Measurements from ENCODE around the gene KCTD10.

The KCTD10 gene

GRCh38 chr12:109467978-109468676 lies 9.0 kb downstream of the KCTD10 start:
- DNase-seq: no peak

GRCh38 chr12:109466821-109467220 lies 10.3 kb downstream of the KCTD10 start:
- no peak for DNase-seq

GRCh38 chr12:109466305-109466704 lies 10.8 kb downstream of the KCTD10 start:
- no peak for DNase-seq

- DNase-seq: no peak
Measured at GRCh38 chr12:109464642-109465351, 12.3 kb downstream of the KCTD10 start.

GRCh38 chr12:109463756-109464155 lies 13.3 kb downstream of the KCTD10 start:
- DNase-seq: no peak

GRCh38 chr12:109462868-109463692 lies 14.0 kb downstream of the KCTD10 start:
- no peak for DNase-seq

GRCh38 chr12:109461846-109462756 lies 15.0 kb downstream of the KCTD10 start:
- no peak for DNase-seq

- no peak for DNase-seq
Measured at GRCh38 chr12:109461049-109461845, 15.9 kb downstream of the KCTD10 start.

- DNase-seq: no peak
Measured at GRCh38 chr12:109460538-109460937, 16.6 kb downstream of the KCTD10 start.

- no peak for DNase-seq
Measured at GRCh38 chr12:109459247-109459646, 17.9 kb downstream of the KCTD10 start.

GRCh38 chr12:109458771-109459208 lies 18.3 kb downstream of the KCTD10 start:
- no peak for DNase-seq

- DNase-seq: no peak
Measured at GRCh38 chr12:109458086-109458485, 19.0 kb downstream of the KCTD10 start.

- DNase-seq: no peak
Measured at GRCh38 chr12:109455706-109456105, 21.4 kb downstream of the KCTD10 start.

- DNase-seq: no peak
Measured at GRCh38 chr12:109452489-109452888, 24.6 kb downstream of the KCTD10 start.

- no peak for DNase-seq
Measured at GRCh38 chr12:109451400-109451799, 25.7 kb downstream of the KCTD10 start.

GRCh38 chr12:109450980-109451379 lies 26.1 kb downstream of the KCTD10 start:
- DNase-seq: no peak

GRCh38 chr12:109449845-109450532 lies 27.1 kb downstream of the KCTD10 start:
- no peak for DNase-seq

- no peak for DNase-seq
Measured at GRCh38 chr12:109448707-109449390, 28.3 kb downstream of the KCTD10 start.

GRCh38 chr12:109448272-109448671 lies 28.8 kb downstream of the KCTD10 start:
- no peak for DNase-seq

- DNase-seq: no peak
Measured at GRCh38 chr12:109447482-109447881, 29.6 kb downstream of the KCTD10 start.
